Eye (tissue), 1 donor: ENCODE results near the gene GUCY2C.

ENCODE experiments used
- DNase-seq: peaks from one replicate; pipeline ENCODE4 v3.0.0-alpha.2; 2015

Gene GUCY2C

GRCh38 chr12:14567351-14568162, 128.8 kb downstream of the GUCY2C start, which contains the start of gene PLBD1:
TSS of gene PLBD1 (minus strand) at chr12:14567883. CDS start at chr12:14567696, 187 bp downstream.
- DNase-seq = peak; percentile 84

- DNase-seq = no peak
These were observed 132.0 kb downstream of the GUCY2C start for GRCh38 chr12:14564336-14564959.

GRCh38 chr12:14563046-14563445, 133.4 kb downstream of the GUCY2C start:
- no peak for DNase-seq
